GM18526 (cell line): ENCODE measurements around the gene PCSK6.

Source experiments
- POLR2A ChIP-seq: IDR thresholded peaks from 3 replicates; pipeline ENCODE4 v1.6.1; 2011; ENCODE audit not compliant: insufficient read length; ENCODE audit errors: extremely low read depth

Gene PCSK6

DNA sequence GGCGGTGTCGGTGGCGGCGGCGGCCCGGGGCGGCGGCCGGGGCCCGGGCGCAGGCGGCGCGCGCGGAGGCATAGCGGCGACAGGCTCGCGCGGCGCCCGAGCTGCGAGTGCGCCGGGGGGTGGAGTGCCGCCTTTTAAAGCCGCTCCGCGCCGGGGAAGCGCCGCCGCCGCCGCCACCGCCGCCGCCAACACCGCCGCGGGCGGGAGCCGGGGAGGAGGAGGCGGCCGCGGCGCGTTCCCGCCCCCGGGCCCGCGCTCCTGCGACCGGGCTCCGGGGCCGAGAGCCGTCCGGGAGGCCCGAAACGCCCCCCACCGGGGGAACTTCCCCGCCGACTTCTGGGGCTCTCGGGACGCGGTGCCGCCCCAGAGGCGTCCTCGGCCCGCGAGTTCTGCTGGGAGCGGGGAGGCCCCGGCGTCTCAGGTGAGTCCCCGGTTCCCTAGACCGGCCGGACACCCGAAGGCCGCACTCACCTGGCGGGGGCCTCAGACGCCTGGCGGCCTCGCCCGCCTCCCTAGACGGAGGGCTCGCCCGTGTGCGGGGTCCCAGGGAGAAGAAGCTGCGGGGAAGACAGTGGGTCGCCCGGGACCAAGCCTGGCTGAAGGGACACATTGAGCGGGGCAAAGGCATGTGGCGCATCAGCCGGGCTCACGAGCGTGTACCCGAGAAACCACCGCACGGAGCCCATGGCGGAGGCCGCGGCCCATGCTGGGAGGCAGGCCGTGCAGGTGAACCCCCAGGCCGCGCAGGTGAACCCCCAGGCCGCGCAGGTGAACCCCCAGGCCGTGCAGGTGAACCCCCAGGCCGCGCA is at the start of gene PCSK6:
PCSK6 (minus strand) TSS at position 109 of the 809 bp plus-strand sequence; CDS start at position 72, 37 bp downstream.
- TF ChIP-seq POLR2A, result no peak

DNA sequence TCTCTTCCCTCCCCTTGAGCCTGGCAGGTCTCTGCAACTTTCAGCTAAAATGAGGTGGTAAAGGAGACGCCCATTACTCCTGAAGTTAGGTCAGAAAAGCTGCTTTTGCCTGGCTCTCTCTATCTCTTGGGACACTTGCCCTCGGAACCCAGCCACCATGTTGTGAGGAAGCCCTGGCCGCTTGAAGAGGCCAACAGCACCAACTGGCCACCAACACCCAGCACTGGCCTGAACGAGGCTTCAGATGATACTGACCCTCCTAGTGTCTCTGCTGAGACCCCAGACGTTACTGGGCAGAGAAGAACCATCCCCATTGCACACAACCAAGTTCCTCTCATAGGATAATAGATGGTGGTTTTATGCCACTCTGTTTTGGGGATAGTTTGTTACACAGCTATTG is 49.5 kb upstream of the PCSK6 start:
- no peak for TF ChIP-seq POLR2A

DNA sequence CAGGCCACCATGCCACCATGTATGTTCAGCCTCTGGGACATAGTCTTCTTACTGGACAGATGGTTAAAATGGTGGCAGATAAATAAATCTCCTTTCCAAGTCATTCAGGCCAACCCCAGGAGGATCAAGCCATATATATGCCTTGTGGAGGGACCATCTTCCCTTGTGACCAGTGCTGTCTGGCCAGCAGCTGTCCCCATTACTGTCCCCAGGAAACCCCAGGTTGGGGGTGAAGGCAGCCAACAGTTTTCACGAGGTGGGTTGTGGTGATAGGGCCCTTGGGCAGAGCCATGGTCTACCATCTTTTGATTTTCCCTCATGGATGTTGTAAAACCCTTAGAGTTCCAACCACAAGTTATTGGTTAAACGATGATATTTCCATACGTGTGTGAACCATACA is 48.7 kb upstream of the PCSK6 start:
- no peak for TF ChIP-seq POLR2A

DNA sequence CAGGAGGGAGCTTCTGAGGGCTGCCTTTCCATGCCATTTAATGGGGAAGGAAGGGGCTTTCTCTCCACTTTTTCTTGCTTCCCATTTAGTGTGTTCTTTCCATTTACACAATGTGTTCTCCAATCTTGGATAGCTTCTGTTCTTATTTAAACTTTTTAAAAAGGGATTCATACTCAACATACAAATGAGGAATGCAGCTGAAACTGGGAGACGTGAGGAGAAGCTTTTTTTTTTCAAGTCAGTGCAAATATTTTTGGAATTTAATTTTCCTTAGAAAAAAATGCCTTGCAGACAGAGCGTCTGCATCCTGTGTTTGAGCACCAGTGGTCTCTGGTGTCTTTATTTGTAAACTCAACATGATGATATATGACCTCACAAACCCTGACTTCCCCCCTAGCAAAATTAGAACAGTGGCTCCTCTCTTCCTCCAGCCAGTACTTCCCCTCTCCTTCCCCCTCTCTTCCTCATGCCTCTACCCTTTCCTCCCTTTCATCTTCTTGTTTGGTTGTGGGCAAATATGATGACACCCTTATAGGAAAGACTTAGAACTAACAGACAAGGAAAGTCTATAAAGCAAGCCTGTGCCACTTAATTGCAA is 48.1 kb upstream of the PCSK6 start:
- TF ChIP-seq POLR2A, result no peak

DNA sequence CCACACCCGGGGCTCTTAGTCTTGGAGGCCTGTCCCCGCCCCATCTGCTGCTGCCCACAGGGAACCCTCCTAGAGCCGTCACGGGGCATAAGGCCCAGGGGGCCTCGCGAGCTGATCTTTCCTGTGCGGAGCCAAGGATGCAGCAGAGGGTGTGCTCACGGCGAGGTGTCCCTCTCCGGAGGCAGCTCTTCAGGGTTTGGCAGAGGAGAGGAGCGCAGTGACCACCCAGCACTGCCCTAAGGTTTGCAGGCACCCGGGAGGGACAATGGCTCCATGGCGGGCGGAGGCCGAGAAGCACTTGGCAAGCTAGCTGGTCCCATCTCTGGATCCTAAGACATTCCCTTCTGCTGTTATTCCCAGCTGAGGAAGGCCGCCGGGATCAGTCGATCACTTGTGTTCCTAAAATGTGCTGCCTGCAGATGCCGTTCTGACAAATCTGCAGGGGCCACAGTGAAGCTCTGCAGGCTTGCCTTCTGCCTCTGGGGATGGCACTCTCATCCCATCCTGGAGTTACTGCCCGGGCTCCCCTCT is 47.4 kb upstream of the PCSK6 start:
- no peak for TF ChIP-seq POLR2A

DNA sequence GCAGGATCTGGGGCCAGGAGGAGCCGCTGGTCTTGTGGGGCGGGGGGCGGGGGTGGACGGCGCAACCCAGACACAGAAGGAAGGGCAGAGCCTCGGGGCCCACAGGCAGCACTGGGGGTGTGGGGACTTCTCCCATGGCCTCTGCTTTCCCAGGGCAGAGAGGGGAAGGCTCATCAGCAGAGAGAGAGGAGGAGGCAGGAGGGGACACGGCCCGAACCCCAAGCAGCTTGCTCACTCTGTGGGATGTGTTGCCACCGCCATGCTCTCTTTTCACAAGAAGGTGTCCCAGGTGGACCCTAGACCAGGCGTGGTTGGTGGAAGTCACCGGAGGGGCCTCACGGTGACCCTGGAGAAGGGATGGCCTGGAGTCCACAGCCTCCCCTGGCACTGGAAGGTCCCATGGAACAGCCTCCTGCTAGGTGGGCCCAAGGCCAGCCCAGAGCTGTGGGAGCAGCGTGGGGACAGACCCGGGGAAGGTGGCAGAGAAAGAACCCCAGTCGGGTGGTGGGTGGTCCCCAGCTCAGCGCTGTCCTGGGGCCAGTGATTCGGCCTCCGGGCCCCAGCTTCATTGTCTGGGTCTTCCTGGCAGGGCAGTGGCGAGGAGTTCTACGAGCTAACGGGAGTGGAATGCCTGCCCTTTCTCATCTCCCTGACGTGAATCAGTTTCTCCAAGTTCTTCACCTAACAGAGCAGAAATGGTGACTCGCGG is 46.8 kb upstream of the PCSK6 start:
- no peak for TF ChIP-seq POLR2A

DNA sequence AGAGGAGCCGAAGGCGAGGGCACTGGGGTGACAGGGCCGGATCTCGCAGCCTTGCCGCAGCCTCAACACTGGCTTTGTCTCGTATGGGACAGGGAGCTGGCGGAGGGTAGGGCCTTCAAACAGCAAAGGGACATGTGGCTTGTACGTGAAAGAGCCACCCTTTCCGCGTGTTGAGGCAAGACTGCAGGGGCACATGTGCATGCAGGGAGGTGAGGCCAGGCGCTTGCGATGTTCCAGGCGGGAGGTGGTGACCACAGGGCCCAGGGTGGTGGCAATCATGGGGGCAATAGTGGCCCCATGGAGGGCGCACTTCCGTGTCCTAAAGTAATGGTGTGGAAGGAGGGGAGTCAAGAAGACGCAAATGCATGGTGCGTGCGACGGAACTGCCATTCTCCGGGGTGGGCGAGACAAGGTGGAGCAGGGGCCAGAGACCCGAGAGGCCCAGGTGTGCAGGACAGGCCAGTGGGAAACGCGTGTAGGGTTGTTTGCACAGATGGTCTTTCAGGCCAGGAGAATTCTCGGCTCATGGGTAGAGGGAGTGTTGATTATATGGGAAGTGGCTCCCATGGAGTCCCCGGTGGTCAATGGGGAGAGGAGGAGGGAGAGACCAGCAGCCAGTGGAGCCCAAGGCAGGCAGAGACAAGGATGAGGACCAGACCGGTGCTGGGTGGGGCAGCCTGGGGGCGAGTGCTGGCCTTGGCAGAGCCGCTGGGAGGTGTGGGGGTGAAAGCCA is 45.8 kb upstream of the PCSK6 start:
- no peak for TF ChIP-seq POLR2A

DNA sequence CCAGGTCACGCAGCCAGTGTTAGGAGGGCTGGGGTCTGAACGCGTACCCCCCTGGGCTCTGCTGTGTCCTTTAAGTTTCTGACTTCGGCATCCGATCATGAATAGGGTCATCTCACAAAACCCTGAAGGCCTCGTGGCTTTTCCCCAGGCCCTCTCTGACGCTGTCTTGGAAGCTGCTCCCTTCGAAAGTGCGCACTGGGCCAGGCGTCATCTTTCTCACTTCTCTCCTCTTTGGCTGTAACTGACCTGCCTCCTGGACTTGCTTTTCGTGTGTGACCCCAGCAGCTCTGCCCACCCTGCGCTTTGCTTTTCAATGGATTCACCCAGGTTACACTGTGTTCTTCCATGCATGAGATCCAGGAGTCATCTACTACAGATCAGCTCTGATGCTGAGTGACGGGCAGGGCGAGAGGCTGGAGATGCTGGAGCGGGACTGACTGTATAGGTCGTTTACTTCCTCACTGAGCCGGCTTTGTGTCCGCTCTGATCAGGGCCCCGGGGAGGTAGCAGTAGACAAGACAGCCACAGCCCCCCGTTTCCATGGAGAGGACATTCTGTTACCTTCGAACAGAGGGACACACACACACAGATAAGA is 45.0 kb upstream of the PCSK6 start:
- TF ChIP-seq POLR2A, result no peak

DNA sequence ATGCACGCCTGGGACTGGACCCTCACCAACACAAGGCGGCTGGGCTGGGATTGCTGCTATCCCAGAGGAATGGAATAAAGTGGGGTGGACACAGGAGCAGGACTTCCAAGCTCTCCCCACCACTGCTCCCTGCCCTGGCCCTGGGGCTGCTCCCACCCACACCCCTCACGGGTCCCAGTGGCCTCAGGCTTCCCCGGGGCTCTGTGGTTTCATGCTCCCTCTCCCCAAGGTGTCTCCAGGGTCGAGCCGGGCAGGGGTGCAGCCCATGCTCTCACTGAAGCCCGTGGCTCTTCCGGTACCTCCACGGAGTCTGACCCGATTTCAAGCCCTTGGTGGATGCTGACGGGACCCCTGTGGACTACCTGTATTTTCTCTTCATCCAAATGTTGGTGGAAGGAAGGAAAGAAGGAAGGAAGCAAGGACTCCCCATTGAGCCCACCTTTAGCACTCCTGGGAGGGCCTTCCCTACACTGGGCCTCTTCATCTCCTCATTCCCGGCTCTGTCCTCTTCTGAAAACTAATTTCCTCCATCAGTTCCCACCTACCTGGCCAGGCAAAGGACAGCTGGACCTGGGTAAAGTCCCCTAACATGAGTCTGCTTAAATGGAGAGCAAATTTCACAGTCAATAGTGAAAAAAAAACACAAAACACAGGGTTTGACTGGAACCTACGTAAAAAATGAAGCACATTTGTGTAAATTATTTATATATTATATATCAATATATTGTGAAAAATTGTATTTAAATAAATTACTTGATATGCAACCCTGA is 44.0 kb upstream of the PCSK6 start:
- no peak for TF ChIP-seq POLR2A

DNA sequence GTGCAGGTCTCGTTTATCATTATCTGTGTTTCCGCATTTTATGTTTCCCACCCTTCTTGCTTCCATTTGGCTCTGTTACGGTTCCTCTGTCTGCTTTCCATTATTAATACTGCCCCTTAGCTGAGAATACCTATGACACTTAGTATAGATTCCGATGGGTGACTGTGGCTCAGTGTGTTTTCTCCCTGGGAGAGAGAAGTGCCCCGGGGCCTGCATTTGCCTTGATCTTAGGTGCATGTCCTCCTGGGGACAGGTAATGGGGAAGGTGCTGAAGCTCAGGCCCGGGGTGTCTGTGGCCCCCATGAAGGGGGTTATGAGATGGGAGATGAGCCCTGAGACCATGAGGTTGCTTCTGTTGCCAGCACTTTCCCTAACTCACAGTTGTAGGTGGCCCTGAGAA is 43.4 kb upstream of the PCSK6 start:
- no peak for TF ChIP-seq POLR2A

DNA sequence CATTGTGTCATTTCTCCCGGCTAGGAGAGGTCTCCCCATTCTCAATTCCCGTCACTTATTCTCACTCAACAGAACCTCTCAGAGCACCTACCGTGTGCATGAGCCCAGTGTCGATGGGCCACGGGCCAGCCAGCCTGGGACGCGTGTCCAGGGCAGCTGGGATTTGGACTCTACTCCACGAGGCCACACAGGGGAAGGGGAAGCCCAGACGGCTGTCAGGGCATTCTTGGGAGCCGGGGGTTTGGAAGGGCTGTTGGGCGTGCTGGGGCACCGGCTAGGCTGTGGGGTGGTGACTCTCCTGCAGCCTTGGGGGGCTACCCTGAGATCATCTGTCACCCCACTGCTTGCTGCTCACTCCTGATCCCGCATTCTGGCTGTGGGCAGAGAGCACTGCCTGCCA is 41.7 kb upstream of the PCSK6 start:
- TF ChIP-seq POLR2A, result no peak

DNA sequence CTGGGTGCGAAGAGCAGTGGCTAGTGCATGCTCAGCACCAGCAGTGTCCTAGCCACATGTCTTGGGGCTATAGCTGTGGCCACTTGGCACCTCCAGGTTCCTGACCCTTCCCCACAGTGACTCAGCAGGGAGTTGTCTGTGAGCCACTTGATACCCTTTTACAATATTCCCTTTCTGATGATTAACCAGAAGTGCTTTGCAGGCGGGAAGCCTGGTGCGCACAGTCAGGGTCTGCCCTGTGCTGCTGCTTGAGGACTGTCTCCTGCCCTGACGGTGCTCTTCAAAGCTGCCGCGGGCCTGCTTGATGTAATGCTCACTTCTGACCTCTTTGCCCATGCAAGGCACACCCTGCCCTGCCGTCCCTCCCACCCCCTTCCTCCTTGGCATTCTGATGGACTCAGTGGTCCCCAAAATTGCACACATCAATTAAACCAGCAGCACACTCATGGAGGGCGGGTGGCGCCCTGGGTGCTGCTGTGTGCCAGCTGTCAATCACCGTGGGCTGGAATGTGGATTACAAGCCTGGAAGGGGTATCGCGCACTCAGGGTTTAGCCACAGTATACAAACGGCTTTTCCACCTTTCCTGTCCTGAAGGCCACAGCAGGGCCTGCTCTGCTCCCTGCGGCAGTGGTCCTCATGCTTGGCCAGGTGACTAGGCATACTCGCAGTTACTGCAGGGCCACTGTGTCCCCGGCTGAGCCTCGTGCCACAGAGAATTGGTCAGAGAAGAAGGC is 40.9 kb upstream of the PCSK6 start:
- TF ChIP-seq POLR2A, result no peak

DNA sequence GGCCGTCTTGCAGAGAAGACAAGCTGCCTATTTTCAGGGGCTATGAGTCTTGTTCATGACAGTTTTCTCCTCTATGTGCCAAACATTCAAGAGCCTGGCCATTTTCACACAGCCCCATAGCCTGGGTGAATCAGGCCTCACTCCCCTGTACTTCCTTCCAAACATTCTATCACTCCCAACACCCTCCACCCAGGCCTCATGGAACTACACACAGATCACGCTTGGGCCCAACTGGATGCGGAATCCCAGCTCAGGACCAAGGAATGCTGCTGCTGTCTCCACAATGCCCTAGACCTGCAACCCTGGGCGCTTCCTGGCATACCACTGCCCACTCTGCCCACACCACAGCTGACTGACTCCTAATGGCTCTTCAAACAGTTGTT is 39.4 kb upstream of the PCSK6 start:
- no peak for TF ChIP-seq POLR2A

DNA sequence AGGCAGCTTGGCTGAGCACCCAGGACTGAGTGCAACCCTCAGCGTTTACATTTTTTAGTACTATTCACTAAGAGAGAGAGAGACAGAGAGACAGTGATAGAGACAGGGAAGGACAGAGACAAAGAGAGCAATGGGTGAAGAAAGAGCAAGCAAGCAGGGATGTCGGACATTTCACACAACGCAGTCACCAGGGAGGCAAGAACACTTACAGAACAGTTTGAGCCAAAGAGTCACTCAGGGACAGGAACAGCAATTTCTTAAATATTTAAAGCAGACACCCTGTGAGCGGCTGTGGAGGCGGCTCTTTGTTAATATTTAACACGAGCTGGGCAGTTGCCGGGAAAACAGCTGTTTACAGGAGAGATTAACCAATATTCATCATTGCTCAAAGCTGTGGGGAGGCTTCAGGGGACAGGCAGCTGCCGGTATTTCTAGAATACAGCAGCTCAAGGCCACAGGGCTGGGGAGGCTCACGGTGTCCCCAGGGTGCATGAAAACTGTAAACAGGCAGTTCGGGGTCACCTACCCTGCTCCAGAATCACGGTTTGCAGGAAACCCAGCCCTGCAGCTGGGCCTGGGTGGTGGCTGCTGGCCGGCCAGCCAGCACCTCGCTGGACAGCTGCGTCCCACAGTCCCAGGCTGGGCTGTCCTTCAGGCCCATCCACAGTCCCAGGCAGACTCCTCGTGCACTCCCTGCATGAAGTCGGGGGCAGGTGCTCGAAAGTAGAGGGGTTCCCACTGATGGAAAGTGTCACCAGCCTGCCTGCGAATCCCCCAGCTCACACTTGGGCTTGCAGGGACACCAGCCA is 38.8 kb upstream of the PCSK6 start:
- TF ChIP-seq POLR2A, result no peak
